Choroid plexus epithelial cell (primary cell): ENCODE measurements around the gene RPLP1.

ENCODE experiments used
- DNase-seq: peaks from one replicate; pipeline ENCODE4 v3.0.0-alpha.2; 2010; ENCODE audit warnings: low read depth
- H3K4me3 ChIP-seq: 2 replicates; pipeline ENCODE4 v1.5.1; 2011; ENCODE audit warnings: low read depth, mild to moderate bottlenecking, control low read depth, low read length, moderate library complexity
- TF ChIP-seq, protein P1 (sequence below): conservative IDR thresholded peaks from 2 replicates; pipeline ENCODE4 v1.5.1; 2011; ENCODE audit warnings: low read depth, mild to moderate bottlenecking, control low read depth, inconsistent platforms, low read length, moderate library complexity

RPLP1 gene

DNA sequence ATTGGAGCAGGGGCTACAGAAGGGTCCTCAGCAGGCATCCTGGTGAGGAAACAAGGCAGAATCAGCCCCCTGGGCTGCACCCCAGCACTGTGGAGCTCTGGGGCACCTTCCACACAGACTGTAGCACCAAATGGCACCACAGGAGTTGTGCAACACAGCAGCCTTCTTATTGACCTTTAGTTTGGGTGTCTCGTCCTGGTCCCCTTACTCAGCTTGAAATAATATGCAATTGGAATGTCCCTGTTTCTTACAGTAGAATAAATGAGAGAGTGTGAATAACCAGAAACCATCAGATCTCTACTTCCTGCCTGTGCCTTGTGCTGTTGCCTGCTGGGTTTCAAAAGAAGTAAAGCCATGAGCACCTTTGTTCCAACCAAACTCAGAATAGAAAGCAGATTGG, 44.5 kb downstream of the RPLP1 start:
- DNase-seq, result no peak
- H3K4me3 ChIP-seq, result no peak overlapping the region
- TF ChIP-seq, protein P1, sequence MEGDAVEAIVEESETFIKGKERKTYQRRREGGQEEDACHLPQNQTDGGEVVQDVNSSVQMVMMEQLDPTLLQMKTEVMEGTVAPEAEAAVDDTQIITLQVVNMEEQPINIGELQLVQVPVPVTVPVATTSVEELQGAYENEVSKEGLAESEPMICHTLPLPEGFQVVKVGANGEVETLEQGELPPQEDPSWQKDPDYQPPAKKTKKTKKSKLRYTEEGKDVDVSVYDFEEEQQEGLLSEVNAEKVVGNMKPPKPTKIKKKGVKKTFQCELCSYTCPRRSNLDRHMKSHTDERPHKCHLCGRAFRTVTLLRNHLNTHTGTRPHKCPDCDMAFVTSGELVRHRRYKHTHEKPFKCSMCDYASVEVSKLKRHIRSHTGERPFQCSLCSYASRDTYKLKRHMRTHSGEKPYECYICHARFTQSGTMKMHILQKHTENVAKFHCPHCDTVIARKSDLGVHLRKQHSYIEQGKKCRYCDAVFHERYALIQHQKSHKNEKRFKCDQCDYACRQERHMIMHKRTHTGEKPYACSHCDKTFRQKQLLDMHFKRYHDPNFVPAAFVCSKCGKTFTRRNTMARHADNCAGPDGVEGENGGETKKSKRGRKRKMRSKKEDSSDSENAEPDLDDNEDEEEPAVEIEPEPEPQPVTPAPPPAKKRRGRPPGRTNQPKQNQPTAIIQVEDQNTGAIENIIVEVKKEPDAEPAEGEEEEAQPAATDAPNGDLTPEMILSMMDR, result no peak

DNA sequence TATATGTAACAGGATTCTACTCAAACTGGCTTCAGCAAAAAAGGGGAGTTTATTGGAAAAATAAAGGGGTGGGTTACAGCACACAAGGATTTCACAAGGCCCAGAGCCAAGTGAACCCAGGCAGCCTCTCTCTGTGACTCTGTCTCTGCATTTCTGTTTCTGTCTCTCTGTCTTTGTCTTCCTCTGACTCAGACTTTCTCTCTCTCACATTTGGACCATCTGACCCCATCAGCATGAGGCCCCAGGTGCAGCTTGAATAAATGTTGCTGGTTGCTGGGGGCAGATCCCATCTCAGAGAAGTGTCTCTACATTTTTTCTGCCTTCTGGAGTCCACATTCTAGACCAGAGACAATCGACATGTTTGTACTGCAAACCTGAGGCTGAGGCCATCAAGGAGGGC, 45.0 kb downstream of the RPLP1 start:
- no peak overlapping the region for H3K4me3 ChIP-seq
- DNase-seq, result no peak
- TF ChIP-seq, protein P1, result no peak

DNA sequence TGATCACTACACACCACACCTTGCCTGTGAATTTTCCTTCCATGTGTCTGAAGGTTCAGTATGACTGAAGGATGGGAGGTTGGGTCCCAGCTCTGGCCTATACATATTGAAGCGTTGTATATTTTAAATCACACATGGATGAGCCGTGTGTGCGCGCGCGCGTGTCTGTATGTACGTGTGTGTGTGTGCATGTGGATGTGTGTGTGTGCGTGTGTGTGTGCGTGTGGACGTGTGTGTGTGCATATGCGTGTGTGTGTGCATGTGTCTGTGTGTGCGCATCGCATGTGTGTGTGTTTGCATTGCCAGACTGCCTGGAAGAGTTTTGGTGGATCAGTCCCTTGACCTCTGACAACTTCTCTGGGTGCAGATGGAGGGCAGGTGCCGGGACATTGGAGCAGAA, 45.7 kb downstream of the RPLP1 start:
- no peak for DNase-seq
- no peak overlapping the region for H3K4me3 ChIP-seq
- TF ChIP-seq, protein P1, result no peak

GRCh38 chr15:69498987-69499386, 46.4 kb downstream of the RPLP1 start:
- H3K4me3 ChIP-seq, result no peak overlapping the region
- TF ChIP-seq, protein P1, result no peak
- DNase-seq, result no peak

GRCh38 chr15:69499521-69500211, 47.0 kb downstream of the RPLP1 start:
- no peak overlapping the region for H3K4me3 ChIP-seq
- DNase-seq, result no peak
- TF ChIP-seq, protein P1, result no peak

DNA sequence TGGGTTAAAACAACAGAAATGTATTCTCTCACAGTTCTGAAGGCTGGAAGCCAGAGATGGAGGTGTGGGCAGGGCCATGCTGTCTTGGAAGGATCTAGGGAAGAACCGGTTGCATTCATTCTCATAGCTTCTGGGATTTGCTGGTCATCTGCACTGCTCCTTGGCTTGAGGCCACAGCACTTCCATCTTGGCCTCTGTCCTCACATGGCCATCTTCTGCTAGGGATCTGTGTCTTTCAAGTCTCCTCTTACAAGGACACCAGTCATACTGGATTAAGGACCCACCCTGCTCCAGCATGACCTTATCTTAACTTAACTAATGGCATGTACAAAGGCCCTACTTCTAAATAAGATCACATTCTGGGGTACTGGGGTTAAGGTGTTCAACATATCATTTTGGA, 47.7 kb downstream of the RPLP1 start:
- TF ChIP-seq, protein P1, result no peak
- H3K4me3 ChIP-seq, result no peak overlapping the region
- DNase-seq, result no peak

- H3K4me3 ChIP-seq, result no peak overlapping the region
- TF ChIP-seq, protein P1, result no peak
- DNase-seq, result no peak
Observed at GRCh38 chr15:69501456-69501855, 48.8 kb downstream of the RPLP1 start.
